GM12865 (cell line): ENCODE results near the gene NIFK.
"Not testable (repeated sequence)": the region's sequence is repeated elsewhere in the genome, so short reads cannot be mapped to it uniquely, and the experiment has no call there.

Experiments
- DNase-seq: peaks from one replicate; pipeline ENCODE4 v3.0.0; 2010; ENCODE audit warnings: low read depth
- H3K4me3 ChIP-seq: 2 replicates; pipeline ENCODE4 v1.5.1; 2011; ENCODE audit warnings: mild to moderate bottlenecking, low read depth, low read length, control low read depth
- CTCF ChIP-seq: IDR thresholded peaks from 2 replicates; pipeline ENCODE4 v1.5.1; 2011; ENCODE audit warnings: low read length, control low read depth, low read depth, inconsistent platforms; ENCODE audit not compliant: insufficient read depth; ENCODE audit errors: missing control alignments

NIFK gene

GRCh38 chr2:121716126-121716525 lies 20.5 kb downstream of the NIFK start:
- TF ChIP-seq CTCF, result no peak
- DNase-seq, result no peak
- H3K4me3 ChIP-seq, result no peak overlapping the region

GRCh38 chr2:121711481-121711880 lies 25.2 kb downstream of the NIFK start:
- not testable (repeated sequence) for H3K4me3 ChIP-seq, DNase-seq

GRCh38 chr2:121710470-121711170 lies 26.1 kb downstream of the NIFK start:
- H3K4me3 ChIP-seq, result no peak overlapping the region
- no peak for TF ChIP-seq CTCF
- DNase-seq, result no peak

GRCh38 chr2:121709776-121710469 lies 26.8 kb downstream of the NIFK start:
- no peak overlapping the region for H3K4me3 ChIP-seq
- no peak for TF ChIP-seq CTCF
- no peak for DNase-seq

GRCh38 chr2:121707920-121708361 lies 28.7 kb downstream of the NIFK start:
- no peak for DNase-seq
- H3K4me3 ChIP-seq, result no peak overlapping the region
- TF ChIP-seq CTCF, result no peak

GRCh38 chr2:121707344-121707919 lies 29.2 kb downstream of the NIFK start:
- TF ChIP-seq CTCF, result no peak
- no peak for DNase-seq
- no peak overlapping the region for H3K4me3 ChIP-seq

GRCh38 chr2:121705958-121706357 lies 30.7 kb downstream of the NIFK start:
- H3K4me3 ChIP-seq, result no peak overlapping the region
- no peak for TF ChIP-seq CTCF
- no peak for DNase-seq
